PC-9 (cell line): ENCODE results near the gene LIPC. TPM values are rescaled to one million over a fixed set of nuclear protein-coding genes. Genes with fewer than 3 reads are reported as not detected.

Experiments
- BruUV-seq: library from RNA; stranded (reverse); fragments of 400-500 nt; replicated peaks from 2 replicates; lab custom pipeline; 2021; lab: Mats Ljungman, UMichigan
- CTCF ChIA-PET: fragments of 300-600 bp; sonication (Branson Sonifier 250); formaldehyde crosslinking; loops from one replicate; lab custom pipeline; 2022; ENCODE audit warnings: antibody characterized with exemption; lab: Charles Lee
- POLR2A ChIA-PET: fragments of 300-600 bp; sonication (Branson Sonifier 250); formaldehyde crosslinking; loops from one replicate; lab custom pipeline; 2022; ENCODE audit warnings: antibody characterized with exemption; ENCODE audit not compliant: unreplicated experiment; lab: Charles Lee
- DNase-seq, 2 experiments: peaks; one replicate each; pipeline versions ENCODE4 v3.0.0 to v3.0.0-alpha.2; 2015 to 2022; ENCODE audit warnings: mixed read lengths in 1 of 2
- H2AFZ ChIP-seq: fragments of 200-600 bp; sonication (generic); 2 replicates; pipeline ENCODE4 v1.8.1; 2017; ENCODE audit warnings: antibody characterized with exemption
- H3F3A ChIP-seq: fragments of 200-600 bp; sonication (generic); 2 replicates; pipeline ENCODE4 v1.8.1; 2017; ENCODE audit warnings: antibody characterized with exemption, mild to moderate bottlenecking, low read depth; ENCODE audit not compliant: insufficient read depth
- H3K27ac ChIP-seq: fragments of 200-600 bp; sonication (generic); 2 replicates; pipeline ENCODE4 v1.6.1; 2016; ENCODE audit warnings: mixed run types
- H3K27me3 ChIP-seq: fragments of 200-600 bp; sonication (generic); 2 replicates; pipeline ENCODE4 v1.6.1; 2016; ENCODE audit warnings: low read depth, mixed run types; ENCODE audit not compliant: insufficient read depth
- H3K36me3 ChIP-seq: fragments of 200-600 bp; sonication (generic); 2 replicates; pipeline ENCODE4 v1.6.1; 2016; ENCODE audit warnings: low read depth, mixed run types
- H3K4me1 ChIP-seq: fragments of 200-600 bp; sonication (generic); replicated peaks from 2 replicates; pipeline ENCODE4 v1.6.1; 2016; ENCODE audit warnings: mixed run types; ENCODE audit not compliant: insufficient read depth
- H3K4me2 ChIP-seq: fragments of 200-600 bp; sonication (generic); 2 replicates; pipeline ENCODE4 v1.6.1; 2017; ENCODE audit warnings: mixed run types
- H3K4me3 ChIP-seq: fragments of 200-600 bp; sonication (generic); 2 replicates; pipeline ENCODE4 v1.6.1; 2016; ENCODE audit warnings: mixed run types
- H3K79me2 ChIP-seq: fragments of 200-600 bp; sonication (generic); 2 replicates; pipeline ENCODE4 v1.6.1; 2017; ENCODE audit warnings: low read depth, mixed run types
- H3K9me2 ChIP-seq: fragments of 200-600 bp; sonication (generic); 2 replicates; pipeline ENCODE4 v1.8.1; 2017; ENCODE audit warnings: mild to moderate bottlenecking; ENCODE audit not compliant: insufficient read depth
- H3K9me3 ChIP-seq: fragments of 200-600 bp; sonication (generic); 2 replicates; pipeline ENCODE4 v1.8.1; 2016; ENCODE audit warnings: low read depth; ENCODE audit not compliant: insufficient read depth
- H4K20me1 ChIP-seq: fragments of 200-600 bp; sonication (generic); 2 replicates; pipeline ENCODE4 v1.8.1; 2017; ENCODE audit not compliant: insufficient read depth
- EZH2 ChIP-seq: fragments of 200-600 bp; sonication (generic); IDR thresholded peaks from 2 replicates; pipeline ENCODE4 v1.8.0; 2017; ENCODE audit warnings: antibody characterized with exemption, low read depth
- intact Hi-C: fragments of 100-400 bp; cut with micrococcal nuclease; formaldehyde crosslinking; loops from one replicate; pipeline ENCODE4 v1.10.0; 2022; ENCODE audit not compliant: unreplicated experiment
- total RNA-seq: library from RNA; stranded (reverse); gene quantifications from 2 replicates; pipeline ENCODE4 v1.2.3, GENCODE V29; 2021
- TF ChIP-seq, protein P1 (sequence below): fragments of 200-600 bp; sonication (generic); conservative IDR thresholded peaks from 2 replicates; pipeline ENCODE4 v1.6.1; 2017; ENCODE audit warnings: mixed run types, antibody characterized with exemption, mild to moderate bottlenecking, moderate library complexity

The LIPC gene
- total RNA-seq, 1 experiment from 2014 or later = not detected

DNA sequence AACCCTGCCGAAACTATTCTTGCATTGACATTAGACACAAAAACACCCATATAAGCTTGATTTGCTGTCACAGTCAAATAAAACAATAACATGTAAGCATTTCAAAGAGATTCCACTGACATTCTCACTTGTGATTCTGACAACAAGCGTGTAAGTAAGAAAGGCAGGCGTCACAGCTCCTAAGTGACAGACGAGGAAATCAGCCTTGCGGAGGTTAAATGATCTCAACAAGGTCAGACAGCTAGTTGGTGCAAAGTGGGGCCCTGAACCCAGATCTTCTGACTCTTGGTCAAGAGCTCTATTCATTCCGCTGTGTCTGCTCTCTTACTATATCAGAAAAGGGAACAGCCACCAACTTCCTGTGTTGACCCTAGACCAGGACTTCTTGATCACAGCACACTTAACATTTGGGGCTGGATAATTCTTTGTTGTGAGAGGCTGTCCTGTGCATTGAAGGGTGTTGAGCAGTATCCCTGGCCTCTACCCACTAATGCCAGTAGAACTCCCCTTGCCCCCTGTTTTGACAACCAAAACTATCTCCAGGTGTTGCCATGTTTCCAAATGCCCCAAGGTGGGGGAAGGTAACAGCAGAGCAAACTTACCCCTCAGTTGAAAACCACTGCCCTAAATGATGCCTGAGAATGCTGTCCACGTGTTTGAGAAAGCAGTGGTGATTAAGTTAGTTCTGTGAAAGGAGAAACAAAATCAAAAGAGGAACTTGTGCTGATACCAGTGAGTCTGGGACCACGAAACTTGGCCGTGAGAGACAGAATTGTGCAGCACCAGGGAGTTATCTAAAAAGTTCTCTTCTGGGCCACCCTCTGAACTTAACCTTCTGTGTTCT lies 86.1 kb downstream of the LIPC start:
- no TSS peak for BruUV-seq
- no peak for DNase-seq
- POLR2A ChIA-PET = interaction anchor here (0.7 kb wide), 1 partner anchor 262 kb away, joined by 3 read pairs; no protein-coding TSS in a partner anchor
- no peaks in the 10 kb centered on the region for H3K27me3 ChIP-seq
- H3K9me2 ChIP-seq = no peaks in the 10 kb centered on the region
- H4K20me1 ChIP-seq = no peaks in the 10 kb centered on the region
- H3K9me3 ChIP-seq = no peaks in the 10 kb centered on the region
- H3K4me3 ChIP-seq = no peak overlapping the region
- CTCF ChIA-PET = no interaction called here
- H3F3A ChIP-seq = peaks cover 9% of the 10 kb centered on the region; the same call in 1 of the 2 replicates
- no peaks in the 10 kb centered on the region for H3K36me3 ChIP-seq
- TF ChIP-seq, protein P1, sequence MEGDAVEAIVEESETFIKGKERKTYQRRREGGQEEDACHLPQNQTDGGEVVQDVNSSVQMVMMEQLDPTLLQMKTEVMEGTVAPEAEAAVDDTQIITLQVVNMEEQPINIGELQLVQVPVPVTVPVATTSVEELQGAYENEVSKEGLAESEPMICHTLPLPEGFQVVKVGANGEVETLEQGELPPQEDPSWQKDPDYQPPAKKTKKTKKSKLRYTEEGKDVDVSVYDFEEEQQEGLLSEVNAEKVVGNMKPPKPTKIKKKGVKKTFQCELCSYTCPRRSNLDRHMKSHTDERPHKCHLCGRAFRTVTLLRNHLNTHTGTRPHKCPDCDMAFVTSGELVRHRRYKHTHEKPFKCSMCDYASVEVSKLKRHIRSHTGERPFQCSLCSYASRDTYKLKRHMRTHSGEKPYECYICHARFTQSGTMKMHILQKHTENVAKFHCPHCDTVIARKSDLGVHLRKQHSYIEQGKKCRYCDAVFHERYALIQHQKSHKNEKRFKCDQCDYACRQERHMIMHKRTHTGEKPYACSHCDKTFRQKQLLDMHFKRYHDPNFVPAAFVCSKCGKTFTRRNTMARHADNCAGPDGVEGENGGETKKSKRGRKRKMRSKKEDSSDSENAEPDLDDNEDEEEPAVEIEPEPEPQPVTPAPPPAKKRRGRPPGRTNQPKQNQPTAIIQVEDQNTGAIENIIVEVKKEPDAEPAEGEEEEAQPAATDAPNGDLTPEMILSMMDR = no peak
- no peak for TF ChIP-seq EZH2
- no peak overlapping the region for H2AFZ ChIP-seq
- intact Hi-C loops = no loop called here
- no peaks in the 10 kb centered on the region for H3K79me2 ChIP-seq
- no peak overlapping the region for H3K27ac ChIP-seq
- no peak overlapping the region for H3K4me2 ChIP-seq
- peaks cover 26% of the 10 kb centered on the region for H3K4me1 ChIP-seq

DNA sequence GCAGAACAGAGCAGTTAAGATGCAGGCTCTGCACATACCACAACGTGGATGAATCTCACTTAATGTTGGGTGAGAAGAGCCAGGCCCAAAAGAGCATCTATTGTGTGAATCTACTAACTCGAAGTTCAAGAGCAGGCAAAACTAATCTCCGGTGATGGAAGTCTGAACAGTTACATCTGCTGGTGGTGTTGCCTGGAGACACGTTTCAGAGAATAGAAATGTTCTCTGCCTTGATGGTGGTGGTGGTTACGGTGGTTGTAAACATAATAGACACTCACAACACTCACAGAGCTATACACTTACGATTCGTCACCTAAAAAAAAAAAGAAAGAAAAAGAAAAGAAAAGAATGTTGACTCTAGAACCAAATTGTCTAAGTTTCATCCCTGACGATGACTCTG lies 86.8 kb downstream of the LIPC start:
- DNase-seq = no peak
- TF ChIP-seq EZH2 = no peak
- TF ChIP-seq, protein P1 = no peak
- intact Hi-C loops = no loop called here
- H2AFZ ChIP-seq = no peak overlapping the region
- no peaks in the 10 kb centered on the region for H3K79me2 ChIP-seq
- BruUV-seq = no TSS peak
- no peak overlapping the region for H3K27ac ChIP-seq
- no peaks in the 10 kb centered on the region for H4K20me1 ChIP-seq
- no peak overlapping the region for H3K4me2 ChIP-seq
- H3K9me2 ChIP-seq = no peaks in the 10 kb centered on the region
- ChIA-PET CTCF (no interaction called here), POLR2A (no interaction called here)
- H3K36me3 ChIP-seq = no peaks in the 10 kb centered on the region
- H3K9me3 ChIP-seq = no peaks in the 10 kb centered on the region
- H3K4me1 ChIP-seq = peaks cover 33% of the 10 kb centered on the region
- peaks cover 9% of the 10 kb centered on the region; the same call in 1 of the 2 replicates for H3F3A ChIP-seq
- H3K4me3 ChIP-seq = no peak overlapping the region
- H3K27me3 ChIP-seq = no peaks in the 10 kb centered on the region

DNA sequence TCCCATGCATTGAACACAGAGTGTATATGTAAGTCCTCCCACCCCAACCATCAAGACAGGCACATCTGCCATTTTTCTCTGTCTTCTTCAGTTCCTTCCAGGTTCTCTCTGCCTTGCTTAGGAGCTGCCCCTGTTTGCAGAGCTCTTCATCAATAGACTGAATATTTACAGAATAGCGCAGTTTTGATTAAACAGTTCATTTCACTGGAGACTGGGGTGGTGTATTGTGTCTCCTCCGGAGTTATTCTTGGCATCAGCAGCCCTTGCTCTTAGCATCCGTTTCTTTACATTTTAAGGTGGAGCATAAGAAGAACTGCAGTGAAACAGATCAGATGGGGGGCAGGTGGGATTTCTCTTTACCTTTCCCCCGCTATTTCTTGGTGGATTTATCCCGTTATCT lies 87.7 kb downstream of the LIPC start:
- TF ChIP-seq, protein P1 = no peak
- no peak for TF ChIP-seq EZH2
- no peak overlapping the region for H3K4me3 ChIP-seq
- peaks cover 9% of the 10 kb centered on the region; the same call in 1 of the 2 replicates for H3F3A ChIP-seq
- H3K27me3 ChIP-seq = no peaks in the 10 kb centered on the region
- no peaks in the 10 kb centered on the region for H3K36me3 ChIP-seq
- H3K4me1 ChIP-seq = peaks cover 42% of the 10 kb centered on the region
- no peaks in the 10 kb centered on the region for H3K9me3 ChIP-seq
- ChIA-PET POLR2A (interaction anchor here (0.7 kb wide), 1 partner anchor 28 kb away, joined by 4 read pairs; no protein-coding TSS in a partner anchor), CTCF (no interaction called here)
- no peaks in the 10 kb centered on the region for H4K20me1 ChIP-seq
- no peaks in the 10 kb centered on the region for H3K79me2 ChIP-seq
- intact Hi-C loops = no loop called here
- H3K27ac ChIP-seq = no peak overlapping the region
- no peak overlapping the region for H2AFZ ChIP-seq
- H3K9me2 ChIP-seq = no peaks in the 10 kb centered on the region
- DNase-seq = no peak
- no TSS peak for BruUV-seq
- no peak overlapping the region for H3K4me2 ChIP-seq
